Astrocyte (in vitro differentiated cells and primary cell): Measurements from ENCODE around the gene GH1. TPM values are rescaled to one million over a fixed set of nuclear protein-coding genes. Genes with fewer than 3 reads are reported as not detected.
"Not testable (repeated sequence)": the region's sequence is repeated elsewhere in the genome, so short reads cannot be mapped to it uniquely, and the experiment has no call there.

Experiments
- DNase-seq: peaks from one replicate; pipeline ENCODE4 v3.0.0-alpha.2; 2010; ENCODE audit warnings: low read depth
- FAIRE-seq: peaks from 2 replicates; lab custom pipeline; 2011; peaks lifted over from hg19 to GRCh38; lab: Jason Lieb, UNC
- H2AFZ ChIP-seq: 2 replicates; pipeline ENCODE4 v1.6.0; 2012; ENCODE audit warnings: low read depth, low read length, inconsistent platforms
- H3K27ac ChIP-seq: 2 replicates; pipeline ENCODE4 v1.5.1; 2011; ENCODE audit warnings: low read depth, low read length, inconsistent platforms
- H3K27me3 ChIP-seq: 2 replicates; pipeline ENCODE4 v1.6.0; 2011; ENCODE audit warnings: low read length, inconsistent platforms; ENCODE audit not compliant: insufficient read depth
- H3K36me3 ChIP-seq: 2 replicates; pipeline ENCODE4 v1.5.1; 2011; ENCODE audit warnings: low read length, inconsistent platforms; ENCODE audit not compliant: insufficient read depth
- H3K4me1 ChIP-seq: 2 replicates; pipeline ENCODE4 v1.5.1; 2011; ENCODE audit warnings: low read length, inconsistent platforms; ENCODE audit not compliant: insufficient read depth
- H3K4me2 ChIP-seq: 2 replicates; pipeline ENCODE4 v1.6.0; 2012; ENCODE audit warnings: low read length, inconsistent platforms
- H3K4me3 ChIP-seq: 2 replicates; pipeline ENCODE4 v1.5.1; 2011; ENCODE audit warnings: low read depth, mild to moderate bottlenecking, low read length, inconsistent platforms; ENCODE audit not compliant: insufficient read depth
- H3K79me2 ChIP-seq: 2 replicates; pipeline ENCODE4 v1.6.0; 2012; ENCODE audit warnings: mild to moderate bottlenecking, low read length, inconsistent platforms; ENCODE audit not compliant: insufficient read depth
- H3K9ac ChIP-seq: 2 replicates; pipeline ENCODE4 v1.6.0; 2012; ENCODE audit warnings: mild to moderate bottlenecking, low read length, inconsistent platforms
- H3K9me3 ChIP-seq: 2 replicates; pipeline ENCODE4 v1.5.1; 2012; ENCODE audit warnings: low read depth, mild to moderate bottlenecking, low read length, inconsistent platforms; ENCODE audit not compliant: insufficient read depth
- H4K20me1 ChIP-seq: 2 replicates; pipeline ENCODE4 v1.6.0; 2012; ENCODE audit warnings: low read length, inconsistent platforms; ENCODE audit not compliant: insufficient read depth
- H3K27ac Mint-ChIP-seq: one replicate; pipeline ENCODE4 v1.8.0; 2021; ENCODE audit warnings: mild to moderate bottlenecking, mixed read lengths; ENCODE audit not compliant: unreplicated experiment
- H3K27me3 Mint-ChIP-seq: one replicate; pipeline ENCODE4 v1.8.0; 2021; ENCODE audit warnings: low read depth, mixed read lengths; ENCODE audit not compliant: unreplicated experiment
- H3K36me3 Mint-ChIP-seq: one replicate; pipeline ENCODE4 v1.8.0; 2021; ENCODE audit warnings: low read depth, mixed read lengths; ENCODE audit not compliant: unreplicated experiment
- H3K4me1 Mint-ChIP-seq: one replicate; pipeline ENCODE4 v1.8.0; 2021; ENCODE audit warnings: low read depth, mixed read lengths; ENCODE audit not compliant: unreplicated experiment
- H3K4me3 Mint-ChIP-seq: one replicate; pipeline ENCODE4 v1.8.0; 2021; ENCODE audit warnings: mild to moderate bottlenecking, moderate library complexity, mixed read lengths; ENCODE audit not compliant: unreplicated experiment
- H3K9me3 Mint-ChIP-seq: one replicate; pipeline ENCODE4 v1.8.0; 2021; ENCODE audit warnings: mild to moderate bottlenecking, mixed read lengths; ENCODE audit not compliant: unreplicated experiment
- CTCF ChIP-seq: IDR thresholded peaks from 2 replicates; pipeline ENCODE4 v1.5.1; 2011; ENCODE audit warnings: low read depth, mild to moderate bottlenecking, inconsistent platforms, low read length, moderate library complexity; ENCODE audit not compliant: insufficient read depth
- EZH2 ChIP-seq: IDR thresholded peaks from 2 replicates; pipeline ENCODE4 v1.6.1; 2012; ENCODE audit warnings: mild to moderate bottlenecking, low read length, inconsistent platforms; ENCODE audit not compliant: insufficient read depth
- total RNA-seq: library from RNA; stranded (reverse); gene quantifications from 2 replicates; pipeline ENCODE4 v1.2.1, GENCODE V29; 2021

The GH1 gene
- total RNA-seq, 1 donor from 2014 or later: not detected

GRCh38 chr17:63881935-63882601 lies 36.6 kb downstream of the GH1 start, which contains the start of gene GH2:
TSS of gene GH2 (minus strand) at chr17:63881944. CDS start at chr17:63881801, 143 bp downstream.
- H3K27ac Mint-ChIP-seq: no peak within 1 kb of the TSS
- H3K4me3 ChIP-seq: no peak within 1 kb of the TSS
- H3K4me3 Mint-ChIP-seq: no peak within 1 kb of the TSS
- H3K27me3 Mint-ChIP-seq: peaks cover 11% of the 10 kb centered on the region
- no peaks in the 10 kb centered on the region for H3K79me2 ChIP-seq
- H4K20me1 ChIP-seq: no peaks in the 10 kb centered on the region
- H3K36me3 Mint-ChIP-seq: peaks cover 3% of the 10 kb centered on the region
- DNase-seq (no peak), FAIRE-seq (no peak)
- H3K4me2 ChIP-seq: no peak within 1 kb of the TSS
- no peak within 1 kb of the TSS for H3K27ac ChIP-seq
- H3K9me3 Mint-ChIP-seq: no peaks in the 10 kb centered on the region
- no peak within 1 kb of the TSS for H3K9ac ChIP-seq
- TF ChIP-seq EZH2: no peak
- peak; percentile 57 for TF ChIP-seq CTCF
- no peaks in the 10 kb centered on the region for H3K27me3 ChIP-seq
- H2AFZ ChIP-seq: no peak within 1 kb of the TSS
- H3K36me3 ChIP-seq: no peaks in the 10 kb centered on the region
- H3K4me1 Mint-ChIP-seq: peaks cover 1% of the 10 kb centered on the region
- no peaks in the 10 kb centered on the region for H3K4me1 ChIP-seq
- no peaks in the 10 kb centered on the region for H3K9me3 ChIP-seq

GRCh38 chr17:63881337-63881736 lies 37.3 kb downstream of the GH1 start:
- not testable (repeated sequence) for H3K79me2 ChIP-seq, H3K36me3 ChIP-seq, H3K9ac ChIP-seq, FAIRE-seq, H3K4me3 ChIP-seq, H2AFZ ChIP-seq, H3K9me3 ChIP-seq, H3K4me2 ChIP-seq, H3K27ac Mint-ChIP-seq, H3K4me1 ChIP-seq, H3K36me3 Mint-ChIP-seq, H3K27ac ChIP-seq, DNase-seq, H3K4me3 Mint-ChIP-seq, H4K20me1 ChIP-seq, H3K9me3 Mint-ChIP-seq, H3K4me1 Mint-ChIP-seq, H3K27me3 ChIP-seq
- peaks cover 11% of the 10 kb centered on the region for H3K27me3 Mint-ChIP-seq

GRCh38 chr17:63880706-63881105 lies 37.9 kb downstream of the GH1 start:
- no peak for TF ChIP-seq EZH2
- TF ChIP-seq CTCF: no peak
- Mint-ChIP-seq H3K27ac (no peak overlapping the region), H3K27me3 (peaks cover 11% of the 10 kb centered on the region), H3K4me1 (peaks cover 1% of the 10 kb centered on the region), H3K36me3 (peaks cover 3% of the 10 kb centered on the region), H3K4me3 (no peak overlapping the region), H3K9me3 (no peaks in the 10 kb centered on the region)
- Histone ChIP-seq H3K4me2 (no peak overlapping the region), H3K36me3 (no peaks in the 10 kb centered on the region), H3K4me1 (no peaks in the 10 kb centered on the region), H3K27me3 (peaks cover 3% of the 10 kb centered on the region), H3K9ac (no peak overlapping the region), H3K27ac (no peak overlapping the region), H4K20me1 (no peaks in the 10 kb centered on the region), H3K79me2 (no peaks in the 10 kb centered on the region), H3K9me3 (no peaks in the 10 kb centered on the region), H2AFZ (no peak overlapping the region), H3K4me3 (no peak overlapping the region)
- DNase-seq (no peak), FAIRE-seq (no peak)

- not testable (repeated sequence) for H2AFZ ChIP-seq, H3K4me3 Mint-ChIP-seq, H3K27me3 ChIP-seq, FAIRE-seq, H4K20me1 ChIP-seq, H3K27ac Mint-ChIP-seq, H3K4me1 Mint-ChIP-seq, H3K79me2 ChIP-seq, DNase-seq, H3K4me3 ChIP-seq, H3K9ac ChIP-seq, H3K9me3 Mint-ChIP-seq, H3K36me3 ChIP-seq, H3K4me2 ChIP-seq, H3K9me3 ChIP-seq, H3K36me3 Mint-ChIP-seq, H3K4me1 ChIP-seq, H3K27ac ChIP-seq
- peaks cover 11% of the 10 kb centered on the region for H3K27me3 Mint-ChIP-seq
These were observed 40.2 kb downstream of the GH1 start for GRCh38 chr17:63878413-63878812.

- H3K36me3 Mint-ChIP-seq, H3K4me3 ChIP-seq, H3K4me3 Mint-ChIP-seq, H3K36me3 ChIP-seq, DNase-seq, H3K79me2 ChIP-seq, H3K9me3 Mint-ChIP-seq, H3K27ac Mint-ChIP-seq, H4K20me1 ChIP-seq, H2AFZ ChIP-seq, H3K9me3 ChIP-seq, H3K27me3 ChIP-seq, H3K4me1 ChIP-seq, FAIRE-seq, H3K27ac ChIP-seq, H3K9ac ChIP-seq, H3K4me2 ChIP-seq: not testable (repeated sequence)
- peaks cover 13% of the 10 kb centered on the region for H3K4me1 Mint-ChIP-seq
- H3K27me3 Mint-ChIP-seq: peaks cover 11% of the 10 kb centered on the region
These were observed 43.9 kb downstream of the GH1 start for GRCh38 chr17:63874693-63875092.
